GM18526 (cell line): ENCODE results near the gene SH3RF3.

Experiments
- POLR2A ChIP-seq: IDR thresholded peaks from 3 replicates; pipeline ENCODE4 v1.6.1; 2011; ENCODE audit not compliant: insufficient read length; ENCODE audit errors: extremely low read depth

Gene SH3RF3

GRCh38 chr2:109105113-109105512 is 23.9 kb upstream of the SH3RF3 start:
- no peak for TF ChIP-seq POLR2A

GRCh38 chr2:109108740-109109139 is 20.3 kb upstream of the SH3RF3 start:
- no peak for TF ChIP-seq POLR2A

GRCh38 chr2:109109342-109109741 is 19.7 kb upstream of the SH3RF3 start:
- no peak for TF ChIP-seq POLR2A

GRCh38 chr2:109110170-109110569 is 18.8 kb upstream of the SH3RF3 start:
- TF ChIP-seq POLR2A = no peak

GRCh38 chr2:109117780-109118179 is 11.2 kb upstream of the SH3RF3 start:
- TF ChIP-seq POLR2A = no peak

- no peak for TF ChIP-seq POLR2A
Observed at GRCh38 chr2:109118321-109118720, 10.7 kb upstream of the SH3RF3 start.

- no peak for TF ChIP-seq POLR2A
Observed at GRCh38 chr2:109120166-109120565, 8.8 kb upstream of the SH3RF3 start.

GRCh38 chr2:109123586-109124201 is 5.3 kb upstream of the SH3RF3 start:
- TF ChIP-seq POLR2A = no peak

GRCh38 chr2:109124982-109125592 is 3.9 kb upstream of the SH3RF3 start:
- no peak for TF ChIP-seq POLR2A

- no peak for TF ChIP-seq POLR2A
Observed at GRCh38 chr2:109125593-109126500, 3.2 kb upstream of the SH3RF3 start.

- TF ChIP-seq POLR2A = no peak
Observed at GRCh38 chr2:109126501-109126860, 2.5 kb upstream of the SH3RF3 start.

GRCh38 chr2:109127556-109127955 is 1.4 kb upstream of the SH3RF3 start:
- no peak for TF ChIP-seq POLR2A

- TF ChIP-seq POLR2A = no peak
Observed at GRCh38 chr2:109128048-109128615, 873 bp upstream of the SH3RF3 start.

- TF ChIP-seq POLR2A = no peak
Observed at GRCh38 chr2:109129356-109129920, 433 bp downstream of the SH3RF3 start.

- no peak for TF ChIP-seq POLR2A
Observed at GRCh38 chr2:109129921-109130722, 1.1 kb downstream of the SH3RF3 start.
